Body of pancreas (tissue), 4 donors: ENCODE data around the gene CEP120. TPM values are rescaled to one million over a fixed set of nuclear protein-coding genes. Genes with fewer than 3 reads are reported as not detected.

Source experiments
- ATAC-seq: fragments of 150-250 bp; one replicate; pipeline ENCODE4 v1.9.1; 2016
- DNase-seq, 4 donors: peaks; one replicate each; pipeline ENCODE4 v3.0.0-alpha.2; 2019
- H3K27ac ChIP-seq, 4 donors: fragments of 200-600 bp; sonication (generic); 1 replicate in 3 of 4; 2 replicates in 1 of 4; pipeline versions ENCODE4 v1.5.1 to v1.6.1; 2016 to 2019; ENCODE audit warnings: mild to moderate bottlenecking in 1 of 4, mixed read lengths in 1 of 4, moderate library complexity in 1 of 4
- H3K27me3 ChIP-seq, 2 donors: fragments of 200-600 bp; sonication (generic); one replicate each; pipeline ENCODE4 v1.6.0; 2016; ENCODE audit warnings: mild to moderate bottlenecking in 1 of 2
- H3K36me3 ChIP-seq, 2 donors: fragments of 200-600 bp; sonication (generic); replicated peaks in 1 of 2; 2 replicates each; pipeline ENCODE4 v1.5.1; 2016; ENCODE audit warnings: low read depth in 2 of 2; ENCODE audit not compliant: insufficient read depth in 1 of 2
- H3K4me1 ChIP-seq: fragments of 200-600 bp; sonication (generic); one replicate; pipeline ENCODE4 v1.6.0; 2016
- H3K4me3 ChIP-seq, 2 donors: fragments of 200-600 bp; sonication (generic); 1 replicate in 1 of 2; 2 replicates in 1 of 2; pipeline ENCODE4 v1.5.1; 2016 to 2019
- H3K9me3 ChIP-seq, 3 donors: fragments of 200-600 bp; sonication (generic); 1 replicate in 2 of 3; 2 replicates in 1 of 3; pipeline ENCODE4 v1.5.1; 2016
- CTCF ChIP-seq, 7 experiments: fragments of 450-650 bp in 4 of 7; fragments of 200-600 bp in 3 of 7; sonication (generic) in 3 of 7; IDR thresholded peaks; one replicate each; pipeline ENCODE4 v1.5.1; 2016 to 2019; ENCODE audit warnings: antibody characterized with exemption in 7 of 7
- POLR2A ChIP-seq, 3 donors: fragments of 450-650 bp; IDR thresholded peaks; one replicate each; pipeline ENCODE4 v1.6.1; 2016; ENCODE audit warnings: antibody characterized with exemption in 3 of 3, mild to moderate bottlenecking in 2 of 3
- WGBS, 2 donors: methylation state at CpG; one replicate each; pipeline ENCODE4 v1.1.5; 2017; 5-methylcytosine and 5-hydroxymethylcytosine counted together
- intact Hi-C: fragments of 100-400 bp; cut with DNase I; formaldehyde crosslinking; loops from one replicate; pipeline ENCODE4 v1.15.1; 2023
- total RNA-seq, 2 donors: library from RNA; depleted of rRNA; stranded (reverse); fragments of >200 nt; gene quantifications; one replicate each; pipeline ENCODE4 v1.1.0, GENCODE V29; 2016

Gene CEP120
- total RNA-seq, 2 donors from 2014 or later: 6.6 to 11.2 TPM

- intact Hi-C loops: loop anchor here (10.0 kb wide), 1 partner anchor 75 kb away; no protein-coding TSS in a partner anchor
- Histone ChIP-seq H3K27me3 (no peaks in the 10 kb centered on the region), H3K4me1 (peaks cover 28% of the 10 kb centered on the region), H3K9me3 (no peaks in the 10 kb centered on the region), H3K4me3 (no peak overlapping the region), H3K27ac (no peak overlapping the region), H3K36me3 (no peaks in the 10 kb centered on the region)
- DNase-seq: peak in 2 of 4 donors; percentile 21 to 42
- TF ChIP-seq POLR2A (IDR thresholded peaks at IDR 0.05) (no peak), CTCF (IDR thresholded peaks at IDR 0.05) (no peak)
- 90 to 96% methylated on average over 2 of the region's 2 CpGs for WGBS, 2 donors
- no peak for ATAC-seq
These were observed 6.8 kb upstream of the CEP120 start for GRCh38 chr5:123429993-123430392.

- DNase-seq (no peak), ATAC-seq (peak; percentile 31)
- Histone ChIP-seq H3K27me3 (no peaks in the 10 kb centered on the region), H3K4me3 (no peak overlapping the region), H3K27ac (peak overlapping the region; percentile 39 to 73 (median 71)), H3K4me1 (peaks cover 28% of the 10 kb centered on the region), H3K36me3 (no peaks in the 10 kb centered on the region), H3K9me3 (no peaks in the 10 kb centered on the region)
- intact Hi-C loops: loop anchor here (10.0 kb wide), 1 partner anchor 75 kb away; no protein-coding TSS in a partner anchor
- TF ChIP-seq POLR2A (IDR thresholded peaks at IDR 0.05) (no peak), CTCF (IDR thresholded peaks at IDR 0.05) (no peak)
- 63 to 68% methylated on average over 3 of the region's 3 CpGs for WGBS, 2 donors
These were observed 6.2 kb upstream of the CEP120 start for GRCh38 chr5:123429221-123429954.

DNA sequence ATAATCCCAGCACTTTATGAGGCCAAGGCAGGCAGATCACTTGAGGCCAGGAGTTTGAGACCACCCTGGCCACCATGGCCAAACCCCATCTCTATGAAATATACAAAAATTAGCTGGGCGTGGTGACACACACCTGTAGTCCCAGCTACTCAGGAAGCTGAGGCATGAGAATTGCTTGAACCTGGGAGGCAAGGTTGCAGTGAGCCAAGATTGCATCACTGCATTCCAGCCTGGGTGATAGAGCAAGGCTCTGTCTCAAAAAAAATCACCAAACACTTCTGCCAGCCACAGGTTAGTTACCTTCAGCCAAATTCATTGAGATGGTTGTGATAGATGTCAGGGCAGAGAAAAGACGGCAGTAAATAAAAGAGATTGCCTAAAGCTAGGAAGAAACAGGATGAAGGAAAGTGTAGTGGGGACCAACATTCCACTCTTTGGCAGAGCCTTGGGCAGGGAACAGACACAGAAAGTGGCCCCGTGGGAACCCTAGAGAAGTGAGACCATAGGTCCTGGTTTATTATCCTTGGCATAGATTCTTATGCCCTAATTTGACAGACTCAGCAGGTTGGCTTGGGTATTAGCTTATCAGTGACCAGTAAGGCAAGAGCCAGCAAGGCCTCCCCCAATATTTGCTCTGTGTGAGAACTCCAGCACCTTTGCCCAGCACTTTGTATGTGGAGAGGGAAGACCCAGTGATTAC lies 5.5 kb upstream of the CEP120 start:
- intact Hi-C loops: loop anchor here (10.0 kb wide), 1 partner anchor 76 kb away; no protein-coding TSS in a partner anchor
- no peaks in the 10 kb centered on the region for H3K36me3 ChIP-seq
- no peaks in the 10 kb centered on the region for H3K27me3 ChIP-seq
- DNase-seq (peak; percentile 68 to 89 (median 82)), ATAC-seq (peak; percentile 97)
- peak overlapping the region; percentile 39 to 73 (median 71) for H3K27ac ChIP-seq
- WGBS, 2 donors: 32 to 56% methylated on average over 3 of the region's 3 CpGs
- TF ChIP-seq CTCF (IDR thresholded peaks at IDR 0.05) (no peak), POLR2A (IDR thresholded peaks at IDR 0.05) (no peak)
- H3K4me1 ChIP-seq: peaks cover 28% of the 10 kb centered on the region
- H3K4me3 ChIP-seq: no peak overlapping the region
- no peaks in the 10 kb centered on the region for H3K9me3 ChIP-seq

- H3K36me3 ChIP-seq: no peaks in the 10 kb centered on the region
- H3K4me3 ChIP-seq: no peak overlapping the region
- intact Hi-C loops: loop anchor here (10.0 kb wide), 1 partner anchor 78 kb away; no protein-coding TSS in a partner anchor
- TF ChIP-seq CTCF (IDR thresholded peaks at IDR 0.05) (no peak), POLR2A (IDR thresholded peaks at IDR 0.05) (no peak)
- no peaks in the 10 kb centered on the region for H3K27me3 ChIP-seq
- no peaks in the 10 kb centered on the region for H3K9me3 ChIP-seq
- DNase-seq (no peak), ATAC-seq (no peak)
- peaks cover 30% of the 10 kb centered on the region for H3K4me1 ChIP-seq
- 93 to 97% methylated on average over 2 of the region's 2 CpGs for WGBS, 2 donors
- H3K27ac ChIP-seq: no peak overlapping the region
These were observed 4.1 kb upstream of the CEP120 start for GRCh38 chr5:123427281-123427680.
